SK-N-SH treated with all-trans-retinoic acid at 6 μM for 48 hours (cell line): ENCODE data around the gene SWSAP1.

Experiments
- ISL1 ChIP-seq: fragments of 250-450 bp; sonication (Bioruptor Pico); IDR thresholded peaks from 2 replicates; pipeline ENCODE4 v2.1.2; 2022; ENCODE audit warnings: mild to moderate bottlenecking, moderate library complexity
- OSR1 ChIP-seq: fragments of 250-450 bp; sonication (Bioruptor Pico); IDR thresholded peaks from 2 replicates; pipeline ENCODE4 v1.8.0; 2022; ENCODE audit warnings: moderate library complexity, mild to moderate bottlenecking, inconsistent platforms
- PPARA ChIP-seq: fragments of 250-450 bp; sonication (Bioruptor Pico); IDR thresholded peaks from 2 replicates; pipeline ENCODE4 v1.5.0; 2020; ENCODE audit warnings: mild to moderate bottlenecking, borderline replicate concordance
- ZFP3 ChIP-seq: fragments of 250-450 bp; sonication (Bioruptor Pico); IDR thresholded peaks from 2 replicates; pipeline ENCODE4 v1.5.0; 2020; ENCODE audit warnings: mild to moderate bottlenecking, moderate library complexity
- TF ChIP-seq, protein P1 (sequence below): fragments of 250-450 bp; sonication (Bioruptor Pico); IDR thresholded peaks from 2 replicates; pipeline ENCODE4 v1.8.0; 2020; ENCODE audit warnings: mild to moderate bottlenecking, moderate library complexity, borderline replicate concordance

DNA sequence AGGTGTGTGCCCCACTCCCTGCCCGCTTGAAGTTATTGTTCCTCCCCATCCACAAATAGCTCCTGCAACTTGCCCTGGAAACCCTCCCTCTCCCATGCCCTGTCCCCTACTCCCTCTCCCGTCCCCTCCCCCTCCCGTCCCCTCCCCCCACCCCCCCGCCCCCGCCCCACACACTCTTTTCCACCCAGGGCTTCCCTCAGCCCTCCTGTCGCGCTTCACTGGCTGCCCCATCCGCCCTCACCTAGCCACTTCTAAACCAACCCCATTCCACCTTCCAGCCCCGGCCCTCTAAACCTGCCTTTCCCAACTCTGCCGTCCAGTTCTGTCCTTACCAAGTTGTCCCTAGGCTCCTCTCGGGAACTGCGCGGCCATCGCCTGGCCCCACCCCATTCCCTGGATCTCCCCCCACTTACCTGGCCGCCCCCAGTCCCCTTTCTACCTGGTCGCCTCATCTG is 43.7 kb downstream of the SWSAP1 start:
- TF ChIP-seq PPARA (no peak), ISL1 (CRISPR knock-in tag) (no peak), ZFP3 (CRISPR knock-in tag) (no peak), OSR1 (CRISPR knock-in tag) (no peak)
- TF ChIP-seq, protein P1, sequence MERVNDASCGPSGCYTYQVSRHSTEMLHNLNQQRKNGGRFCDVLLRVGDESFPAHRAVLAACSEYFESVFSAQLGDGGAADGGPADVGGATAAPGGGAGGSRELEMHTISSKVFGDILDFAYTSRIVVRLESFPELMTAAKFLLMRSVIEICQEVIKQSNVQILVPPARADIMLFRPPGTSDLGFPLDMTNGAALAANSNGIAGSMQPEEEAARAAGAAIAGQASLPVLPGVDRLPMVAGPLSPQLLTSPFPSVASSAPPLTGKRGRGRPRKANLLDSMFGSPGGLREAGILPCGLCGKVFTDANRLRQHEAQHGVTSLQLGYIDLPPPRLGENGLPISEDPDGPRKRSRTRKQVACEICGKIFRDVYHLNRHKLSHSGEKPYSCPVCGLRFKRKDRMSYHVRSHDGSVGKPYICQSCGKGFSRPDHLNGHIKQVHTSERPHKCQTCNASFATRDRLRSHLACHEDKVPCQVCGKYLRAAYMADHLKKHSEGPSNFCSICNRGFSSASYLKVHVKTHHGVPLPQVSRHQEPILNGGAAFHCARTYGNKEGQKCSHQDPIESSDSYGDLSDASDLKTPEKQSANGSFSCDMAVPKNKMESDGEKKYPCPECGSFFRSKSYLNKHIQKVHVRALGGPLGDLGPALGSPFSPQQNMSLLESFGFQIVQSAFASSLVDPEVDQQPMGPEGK (CRISPR knock-in tag), result no peak
